ENCODE data around the gene LMO1.

- TF ChIP-seq SPI1 (IDR thresholded peaks at IDR 0.05; ENCODE audit: borderline replicate concordance, low read depth) (no peak), CTCF (IDR thresholded peaks at IDR 0.05; ENCODE audit: insufficient read depth, low read length) (no peak), POLR2AphosphoS5 (IDR thresholded peaks at IDR 0.05; ENCODE audit: low read depth) (no peak), REST (IDR thresholded peaks at IDR 0.05; ENCODE audit: insufficient replicate concordance, low read depth) (no peak), GABPA (IDR thresholded peaks at IDR 0.05; ENCODE audit: low read depth) (no peak)
Measured at GRCh38 chr11:8217926-8218325, 45.8 kb downstream of the LMO1 start.

Data from HL-60 (cell line).